Caco-2 (cell line): ENCODE data around the gene ANXA5. TPM values are rescaled to one million over a fixed set of nuclear protein-coding genes. Genes with fewer than 3 reads are reported as not detected.

Source experiments
- BruUV-seq: library from RNA; stranded (reverse); fragments of 400-500 nt; replicated peaks from 2 replicates; lab custom pipeline; 2021; lab: Mats Ljungman, UMichigan
- CTCF ChIA-PET: fragments of 300-600 bp; sonication (Branson Sonifier 250); formaldehyde crosslinking; loops from one replicate; lab custom pipeline; 2022; ENCODE audit warnings: antibody characterized with exemption; lab: Charles Lee
- POLR2A ChIA-PET: fragments of 300-600 bp; sonication (Branson Sonifier 250); formaldehyde crosslinking; loops from one replicate; lab custom pipeline; 2022; ENCODE audit warnings: antibody characterized with exemption; lab: Charles Lee
- DNase-seq, 2 experiments: peaks; one replicate each; pipeline versions ENCODE4 v3.0.0 to v3.0.0-alpha.2; 2020 to 2022
- H3K27me3 ChIP-seq: replicated peaks from 2 replicates; pipeline ENCODE4 v1.6.0; 2011; ENCODE audit warnings: low read length; ENCODE audit not compliant: control insufficient read depth, insufficient read depth
- H3K36me3 ChIP-seq: 2 replicates; pipeline ENCODE4 v1.5.1; 2011; ENCODE audit warnings: low read length; ENCODE audit not compliant: control insufficient read depth, insufficient read depth
- H3K4me1 ChIP-seq: fragments of 250-450 bp; sonication (Bioruptor Pico); 2 replicates; pipeline ENCODE4 v1.5.1; 2020; ENCODE audit warnings: mild to moderate bottlenecking
- H3K4me3 ChIP-seq: 2 replicates; pipeline ENCODE4 v1.5.1; 2011; ENCODE audit warnings: low read depth, mild to moderate bottlenecking, control low read depth, low read length
- H3K9me3 ChIP-seq: fragments of 250-450 bp; sonication (Bioruptor Pico); 2 replicates; pipeline ENCODE4 v1.5.1; 2020; ENCODE audit warnings: mild to moderate bottlenecking, moderate library complexity
- H3K27ac Mint-ChIP-seq: one replicate; pipeline ENCODE4 v1.8.0; 2022; ENCODE audit warnings: mixed read lengths; ENCODE audit not compliant: unreplicated experiment
- H3K27me3 Mint-ChIP-seq: one replicate; pipeline ENCODE4 v1.8.0; 2022; ENCODE audit warnings: mixed read lengths; ENCODE audit not compliant: insufficient read depth, unreplicated experiment
- H3K36me3 Mint-ChIP-seq: one replicate; pipeline ENCODE4 v1.8.0; 2022; ENCODE audit warnings: mild to moderate bottlenecking, mixed read lengths; ENCODE audit not compliant: insufficient read depth, unreplicated experiment
- H3K4me1 Mint-ChIP-seq: one replicate; pipeline ENCODE4 v1.8.0; 2022; ENCODE audit warnings: low read depth, mixed read lengths; ENCODE audit not compliant: unreplicated experiment
- H3K4me3 Mint-ChIP-seq: one replicate; pipeline ENCODE4 v1.8.0; 2022; ENCODE audit warnings: mild to moderate bottlenecking, moderate library complexity, mixed read lengths; ENCODE audit not compliant: unreplicated experiment
- H3K9me3 Mint-ChIP-seq: one replicate; pipeline ENCODE4 v1.8.0; 2022; ENCODE audit warnings: mixed read lengths; ENCODE audit not compliant: unreplicated experiment
- intact Hi-C: fragments of 100-400 bp; cut with micrococcal nuclease; formaldehyde crosslinking; loops from one replicate; pipeline ENCODE4 v1.10.0; 2022; ENCODE audit not compliant: unreplicated experiment
- total RNA-seq: library from RNA; stranded (reverse); gene quantifications from 2 replicates; pipeline ENCODE4 v1.2.3, GENCODE V29; 2022
- TF ChIP-seq, protein P1 (sequence below), 2 experiments: fragments of 200-600 bp in 1 of 2; IDR thresholded peaks; 1 replicate in 1 of 2; 2 replicates in 1 of 2; pipeline versions ENCODE4 v1.5.1 to v1.8.0; 2011 to 2022; ENCODE audit warnings: antibody characterized with exemption in 1 of 2, control low read depth in 1 of 2, inconsistent platforms in 1 of 2, low read depth in 1 of 2, low read length in 1 of 2, mild to moderate bottlenecking in 1 of 2, moderate library complexity in 1 of 2; ENCODE audit not compliant: insufficient read depth in 1 of 2, severe bottlenecking in 1 of 2, unreplicated experiment in 1 of 2

Gene ANXA5
- total RNA-seq, 1 experiment from 2014 or later = 359 TPM

DNA sequence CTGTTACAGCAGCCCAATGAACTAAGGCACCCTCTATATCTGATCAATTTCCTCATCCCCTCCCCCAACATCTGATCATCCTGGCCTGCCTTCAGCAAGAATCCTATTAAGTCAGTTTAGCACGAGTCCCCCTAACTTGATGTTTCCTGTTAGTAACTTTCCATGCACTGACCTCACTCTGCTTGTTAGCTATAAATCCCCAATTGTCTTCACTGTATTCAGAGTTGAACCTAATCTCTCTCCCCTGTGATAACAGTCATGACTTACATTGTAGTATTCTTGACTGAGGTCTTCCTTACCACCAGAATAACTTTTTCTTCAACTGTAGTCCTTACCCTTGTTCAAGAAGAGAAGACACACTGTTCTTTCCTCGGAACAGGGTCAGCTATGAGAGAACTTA lies 8.5 kb downstream of the ANXA5 start:
- Mint-ChIP-seq H3K36me3 (peaks cover 21% of the 10 kb centered on the region), H3K4me3 (no peak overlapping the region), H3K4me1 (peaks cover 7% of the 10 kb centered on the region), H3K27ac (no peak overlapping the region), H3K9me3 (no peaks in the 10 kb centered on the region), H3K27me3 (no peaks in the 10 kb centered on the region)
- Histone ChIP-seq H3K4me3 (no peak overlapping the region), H3K4me1 (peaks cover 43% of the 10 kb centered on the region), H3K27me3 (no peaks in the 10 kb centered on the region), H3K9me3 (no peaks in the 10 kb centered on the region), H3K36me3 (peaks cover 2% of the 10 kb centered on the region)
- TF ChIP-seq, protein P1, sequence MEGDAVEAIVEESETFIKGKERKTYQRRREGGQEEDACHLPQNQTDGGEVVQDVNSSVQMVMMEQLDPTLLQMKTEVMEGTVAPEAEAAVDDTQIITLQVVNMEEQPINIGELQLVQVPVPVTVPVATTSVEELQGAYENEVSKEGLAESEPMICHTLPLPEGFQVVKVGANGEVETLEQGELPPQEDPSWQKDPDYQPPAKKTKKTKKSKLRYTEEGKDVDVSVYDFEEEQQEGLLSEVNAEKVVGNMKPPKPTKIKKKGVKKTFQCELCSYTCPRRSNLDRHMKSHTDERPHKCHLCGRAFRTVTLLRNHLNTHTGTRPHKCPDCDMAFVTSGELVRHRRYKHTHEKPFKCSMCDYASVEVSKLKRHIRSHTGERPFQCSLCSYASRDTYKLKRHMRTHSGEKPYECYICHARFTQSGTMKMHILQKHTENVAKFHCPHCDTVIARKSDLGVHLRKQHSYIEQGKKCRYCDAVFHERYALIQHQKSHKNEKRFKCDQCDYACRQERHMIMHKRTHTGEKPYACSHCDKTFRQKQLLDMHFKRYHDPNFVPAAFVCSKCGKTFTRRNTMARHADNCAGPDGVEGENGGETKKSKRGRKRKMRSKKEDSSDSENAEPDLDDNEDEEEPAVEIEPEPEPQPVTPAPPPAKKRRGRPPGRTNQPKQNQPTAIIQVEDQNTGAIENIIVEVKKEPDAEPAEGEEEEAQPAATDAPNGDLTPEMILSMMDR (IDR thresholded peaks at IDR 0.05; ENCODE audit: insufficient read depth in 1 of 2, low read depth in 1 of 2, low read length in 1 of 2, severe bottlenecking in 1 of 2, unreplicated experiment in 1 of 2) = no peak
- ChIA-PET CTCF (no interaction called here), POLR2A (no interaction called here)
- no peak for DNase-seq
- intact Hi-C loops = no loop called here
- BruUV-seq = no TSS peak

DNA sequence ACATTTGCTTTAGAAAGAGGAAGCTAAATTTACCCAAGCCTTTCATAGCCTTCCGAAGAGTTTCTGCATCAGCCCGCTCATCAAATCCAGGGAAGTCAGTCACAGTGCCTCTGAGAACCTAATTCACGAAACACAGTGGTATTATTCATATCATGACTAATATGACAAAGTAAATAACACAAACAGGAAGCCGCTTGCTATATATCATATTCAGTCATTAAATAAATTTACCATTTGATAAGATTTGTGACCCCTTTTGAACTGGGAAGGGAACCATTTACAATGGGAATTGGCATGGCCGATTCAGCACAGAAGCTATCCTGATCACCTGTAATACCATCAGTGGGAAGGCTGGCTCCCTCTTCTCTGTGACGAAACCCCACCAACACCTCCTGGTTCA lies 10.5 kb downstream of the ANXA5 start:
- intact Hi-C loops = no loop called here
- no peak overlapping the region for H3K4me3 Mint-ChIP-seq
- no peak for DNase-seq
- peaks cover 7% of the 10 kb centered on the region for H3K4me1 Mint-ChIP-seq
- H3K36me3 Mint-ChIP-seq = peaks cover 10% of the 10 kb centered on the region
- ChIA-PET CTCF (interaction anchor here (0.8 kb wide), 1 partner anchor 50 kb away, joined by 3 read pairs; no protein-coding TSS in a partner anchor), POLR2A (no interaction called here)
- no peaks in the 10 kb centered on the region for H3K9me3 ChIP-seq
- H3K4me1 ChIP-seq = peaks cover 27% of the 10 kb centered on the region
- H3K27ac Mint-ChIP-seq = no peak overlapping the region
- no TSS peak for BruUV-seq
- no peaks in the 10 kb centered on the region for H3K9me3 Mint-ChIP-seq
- no peak overlapping the region for H3K4me3 ChIP-seq
- no peaks in the 10 kb centered on the region for H3K27me3 Mint-ChIP-seq
- TF ChIP-seq, protein P1 (IDR thresholded peaks at IDR 0.05; ENCODE audit: insufficient read depth in 1 of 2, low read depth in 1 of 2, low read length in 1 of 2, severe bottlenecking in 1 of 2, unreplicated experiment in 1 of 2) = no peak
- no peaks in the 10 kb centered on the region for H3K27me3 ChIP-seq
- peaks cover 2% of the 10 kb centered on the region for H3K36me3 ChIP-seq

DNA sequence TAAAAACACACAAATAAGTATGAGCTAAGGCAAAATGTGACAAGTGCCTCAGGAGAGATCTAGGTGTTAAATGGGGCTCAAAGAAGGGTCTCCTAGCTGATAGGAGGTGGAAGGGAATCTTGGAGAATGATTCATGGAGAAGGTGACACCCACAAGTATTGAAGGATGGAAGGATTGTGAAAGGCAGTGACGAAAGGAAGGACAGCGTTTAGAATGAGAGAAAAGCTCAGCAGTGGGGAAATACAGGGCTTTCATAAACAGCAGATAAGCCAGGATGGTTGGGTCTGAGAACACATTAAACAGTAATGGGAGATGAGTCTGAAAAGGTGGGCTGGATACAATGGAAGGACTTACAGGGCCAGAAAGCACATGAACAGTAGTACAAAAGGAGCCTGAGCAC lies 11.5 kb downstream of the ANXA5 start:
- Mint-ChIP-seq H3K27me3 (no peaks in the 10 kb centered on the region), H3K4me1 (peaks cover 12% of the 10 kb centered on the region), H3K4me3 (no peak overlapping the region), H3K36me3 (peaks cover 18% of the 10 kb centered on the region), H3K27ac (peak overlapping the region; percentile 3), H3K9me3 (no peaks in the 10 kb centered on the region)
- H3K36me3 ChIP-seq = peaks cover 2% of the 10 kb centered on the region
- intact Hi-C loops = no loop called here
- peaks cover 17% of the 10 kb centered on the region for H3K4me1 ChIP-seq
- ChIA-PET CTCF (interaction anchor here (0.8 kb wide), 1 partner anchor 51 kb away, joined by 3 read pairs; no protein-coding TSS in a partner anchor), POLR2A (no interaction called here)
- no TSS peak for BruUV-seq
- no peak overlapping the region for H3K4me3 ChIP-seq
- TF ChIP-seq, protein P1 (IDR thresholded peaks at IDR 0.05; ENCODE audit: insufficient read depth in 1 of 2, low read depth in 1 of 2, low read length in 1 of 2, severe bottlenecking in 1 of 2, unreplicated experiment in 1 of 2) = no peak
- no peaks in the 10 kb centered on the region for H3K9me3 ChIP-seq
- H3K27me3 ChIP-seq = no peaks in the 10 kb centered on the region
- no peak for DNase-seq
